ENCODE data around the gene COL5A2.

Gene COL5A2

DNA sequence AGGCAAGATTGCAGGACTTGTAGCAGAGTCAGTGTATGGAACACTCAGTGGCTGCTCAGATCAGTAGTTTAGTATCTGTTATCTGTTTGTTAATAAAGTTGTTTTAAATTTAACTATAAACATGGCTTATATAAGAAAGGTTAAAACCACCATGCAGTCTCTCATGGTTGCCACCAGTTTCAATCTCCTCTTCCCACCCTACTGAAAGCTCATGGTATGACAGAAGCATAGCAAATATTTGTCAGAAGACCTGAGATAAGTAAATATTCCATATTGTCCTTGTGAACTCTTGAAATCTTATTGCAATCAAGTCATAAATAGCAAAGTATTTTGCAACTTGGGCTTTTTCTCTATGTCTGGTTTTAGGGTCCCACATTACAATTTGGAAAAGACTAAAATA, 2.1 kb upstream of the COL5A2 start:
- Histone ChIP-seq H4K20me1 (ENCODE audit: insufficient read depth, low read length) (no peaks in the 10 kb centered on the region), H3K9me3 (ENCODE audit: insufficient read depth, low read length) (no peaks in the 10 kb centered on the region), H3K36me3 (replicated peaks; ENCODE audit: low read depth, low read length) (no peaks in the 10 kb centered on the region), H3K9ac (ENCODE audit: low read length) (no peak overlapping the region), H3K4me2 (ENCODE audit: low read length) (no peak overlapping the region), H2AFZ (ENCODE audit: low read depth, low read length) (no peak overlapping the region), H3K27me3 (ENCODE audit: low read depth, low read length) (peaks cover 2% of the 10 kb centered on the region; the same call in 1 of the 2 replicates), H3K79me2 (ENCODE audit: low read length) (no peaks in the 10 kb centered on the region), H3K4me3 (ENCODE audit: low read length) (no peak overlapping the region), H3K27ac (ENCODE audit: low read length) (no peak overlapping the region), H3K4me1 (ENCODE audit: low read length) (no peaks in the 10 kb centered on the region)
- TF ChIP-seq, protein P1, sequence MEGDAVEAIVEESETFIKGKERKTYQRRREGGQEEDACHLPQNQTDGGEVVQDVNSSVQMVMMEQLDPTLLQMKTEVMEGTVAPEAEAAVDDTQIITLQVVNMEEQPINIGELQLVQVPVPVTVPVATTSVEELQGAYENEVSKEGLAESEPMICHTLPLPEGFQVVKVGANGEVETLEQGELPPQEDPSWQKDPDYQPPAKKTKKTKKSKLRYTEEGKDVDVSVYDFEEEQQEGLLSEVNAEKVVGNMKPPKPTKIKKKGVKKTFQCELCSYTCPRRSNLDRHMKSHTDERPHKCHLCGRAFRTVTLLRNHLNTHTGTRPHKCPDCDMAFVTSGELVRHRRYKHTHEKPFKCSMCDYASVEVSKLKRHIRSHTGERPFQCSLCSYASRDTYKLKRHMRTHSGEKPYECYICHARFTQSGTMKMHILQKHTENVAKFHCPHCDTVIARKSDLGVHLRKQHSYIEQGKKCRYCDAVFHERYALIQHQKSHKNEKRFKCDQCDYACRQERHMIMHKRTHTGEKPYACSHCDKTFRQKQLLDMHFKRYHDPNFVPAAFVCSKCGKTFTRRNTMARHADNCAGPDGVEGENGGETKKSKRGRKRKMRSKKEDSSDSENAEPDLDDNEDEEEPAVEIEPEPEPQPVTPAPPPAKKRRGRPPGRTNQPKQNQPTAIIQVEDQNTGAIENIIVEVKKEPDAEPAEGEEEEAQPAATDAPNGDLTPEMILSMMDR (IDR thresholded peaks at IDR 0.05; ENCODE audit: low read depth, low read length) = no peak
- no peak for TF ChIP-seq EZH2phosphoT487 (IDR thresholded peaks at IDR 0.05; ENCODE audit: low read depth)

DNA sequence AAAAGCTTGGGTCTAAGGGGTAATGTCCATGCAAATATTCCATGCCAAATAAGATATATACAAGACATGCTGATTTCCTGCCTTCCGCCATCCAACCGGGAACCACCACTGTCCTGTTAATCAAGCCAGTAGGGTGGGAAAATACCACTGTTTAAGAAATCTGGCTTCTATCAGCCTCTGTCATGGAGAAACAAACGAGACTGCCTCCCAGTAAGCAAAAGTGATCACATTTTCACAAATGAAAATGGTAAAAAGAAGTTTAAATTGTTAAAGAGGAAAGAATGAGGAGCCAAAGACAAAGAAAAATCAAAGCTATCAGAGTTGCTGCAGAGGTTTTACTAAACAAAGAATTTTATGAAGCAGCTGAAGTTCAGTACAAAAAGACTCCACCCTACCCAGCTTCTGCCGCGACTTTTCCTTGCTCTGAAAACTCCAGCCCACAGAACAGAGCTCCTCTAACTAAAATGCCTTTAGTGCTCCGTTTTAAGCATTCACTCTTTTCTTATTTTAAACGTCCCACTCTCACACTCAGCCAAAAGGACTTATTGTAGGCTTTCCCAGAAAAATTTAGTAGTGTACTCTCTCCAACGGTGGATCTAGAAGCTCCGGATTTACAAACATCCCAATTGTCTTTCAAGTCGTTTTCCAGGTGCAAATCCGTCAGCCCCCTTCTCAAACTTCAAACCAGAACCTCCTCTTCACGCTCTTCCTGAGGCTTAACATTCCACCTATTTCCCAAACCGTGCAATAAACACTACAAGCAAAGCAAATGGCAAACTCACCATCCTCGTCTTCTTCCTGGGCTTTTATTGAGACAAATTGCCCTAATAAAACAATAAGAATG, 613 bp downstream of the COL5A2 start:
- peak overlapping the region; percentile 72; the same call in 1 of the 2 replicates for H2AFZ ChIP-seq (ENCODE audit: low read depth, low read length)
- H3K9ac ChIP-seq (ENCODE audit: low read length) = no peak overlapping the region
- TF ChIP-seq, protein P1 (IDR thresholded peaks at IDR 0.05; ENCODE audit: low read depth, low read length) = no peak
- no peak for TF ChIP-seq EZH2phosphoT487 (IDR thresholded peaks at IDR 0.05; ENCODE audit: low read depth)

DNA sequence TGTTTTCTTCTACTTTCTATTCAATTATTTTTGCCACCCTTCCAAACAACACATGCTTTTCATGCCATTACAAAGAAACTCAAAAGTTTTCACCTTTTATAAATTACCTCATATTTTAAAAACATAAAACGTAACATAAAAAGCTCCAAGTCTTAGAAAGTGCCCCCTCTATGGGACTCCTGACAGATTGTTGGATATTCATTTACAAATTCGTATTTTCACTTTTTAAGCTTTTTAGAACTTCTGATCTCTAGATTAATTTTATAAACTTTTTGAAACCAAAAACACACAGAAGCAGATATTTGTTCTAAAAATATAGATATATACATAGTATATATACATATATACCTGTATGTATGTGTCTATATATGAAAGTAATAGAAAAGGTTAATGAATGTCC, 1.5 kb downstream of the COL5A2 start:
- no peak overlapping the region for H3K4me3 ChIP-seq (ENCODE audit: low read length)
- H3K27me3 ChIP-seq (ENCODE audit: low read depth, low read length) = peaks cover 2% of the 10 kb centered on the region; the same call in 1 of the 2 replicates
- no peak for TF ChIP-seq EZH2phosphoT487 (IDR thresholded peaks at IDR 0.05; ENCODE audit: low read depth)
- TF ChIP-seq, protein P1 (IDR thresholded peaks at IDR 0.05; ENCODE audit: low read depth, low read length) = no peak
- no peaks in the 10 kb centered on the region for H3K4me1 ChIP-seq (ENCODE audit: low read length)
- H4K20me1 ChIP-seq (ENCODE audit: insufficient read depth, low read length) = no peaks in the 10 kb centered on the region
- H3K4me2 ChIP-seq (ENCODE audit: low read length) = no peak overlapping the region
- no peaks in the 10 kb centered on the region for H3K79me2 ChIP-seq (ENCODE audit: low read length)
- no peaks in the 10 kb centered on the region for H3K9me3 ChIP-seq (ENCODE audit: insufficient read depth, low read length)
- no peak overlapping the region for H3K27ac ChIP-seq (ENCODE audit: low read length)
- no peaks in the 10 kb centered on the region for H3K36me3 ChIP-seq (replicated peaks; ENCODE audit: low read depth, low read length)
- H2AFZ ChIP-seq (ENCODE audit: low read depth, low read length) = no peak overlapping the region
- H3K9ac ChIP-seq (ENCODE audit: low read length) = no peak overlapping the region

More for the DNA sequence above, 613 bp downstream of the COL5A2 start:
- Histone ChIP-seq H3K36me3 (replicated peaks; ENCODE audit: low read depth, low read length) (no peaks in the 10 kb centered on the region), H3K4me3 (ENCODE audit: low read length) (peak overlapping the region; percentile 42), H3K27me3 (ENCODE audit: low read depth, low read length) (peaks cover 2% of the 10 kb centered on the region; the same call in 1 of the 2 replicates), H3K79me2 (ENCODE audit: low read length) (no peaks in the 10 kb centered on the region), H3K9me3 (ENCODE audit: insufficient read depth, low read length) (no peaks in the 10 kb centered on the region), H3K27ac (ENCODE audit: low read length) (no peak overlapping the region), H3K4me2 (ENCODE audit: low read length) (peak overlapping the region; percentile 49), H4K20me1 (ENCODE audit: insufficient read depth, low read length) (no peaks in the 10 kb centered on the region), H3K4me1 (ENCODE audit: low read length) (no peaks in the 10 kb centered on the region)

DNA sequence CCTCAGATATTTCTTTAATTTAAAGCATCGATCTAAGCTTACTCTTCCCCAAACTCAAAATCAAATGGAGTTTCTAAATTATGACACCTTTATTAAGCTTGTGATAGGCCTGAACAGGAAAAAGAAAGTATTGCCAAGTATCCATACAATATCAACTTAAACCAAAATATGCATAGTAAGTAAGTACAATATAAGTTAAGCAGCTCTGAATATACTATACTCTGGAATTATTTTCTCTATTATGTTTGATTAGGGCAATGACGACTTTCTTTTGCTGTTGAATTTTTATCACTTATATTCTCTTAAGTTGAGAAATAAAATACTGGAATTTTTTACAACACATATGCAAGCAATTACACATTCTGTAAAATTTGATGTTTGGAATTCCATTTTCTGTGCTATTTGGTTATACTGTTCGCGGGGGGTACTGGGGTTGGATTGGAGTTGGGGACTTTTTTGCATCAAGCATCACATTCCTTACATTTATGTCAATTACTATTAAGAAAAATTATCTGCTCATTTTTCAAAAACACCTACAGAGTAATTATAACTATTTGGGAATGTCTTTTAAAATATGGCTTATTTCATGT, 2.2 kb downstream of the COL5A2 start:
- TF ChIP-seq, protein P1 (IDR thresholded peaks at IDR 0.05; ENCODE audit: low read depth, low read length) = no peak
- TF ChIP-seq EZH2phosphoT487 (IDR thresholded peaks at IDR 0.05; ENCODE audit: low read depth) = no peak
- no peaks in the 10 kb centered on the region for H3K79me2 ChIP-seq (ENCODE audit: low read length)

More for the DNA sequence above, 2.2 kb downstream of the COL5A2 start:
- Histone ChIP-seq H3K9me3 (ENCODE audit: insufficient read depth, low read length) (no peaks in the 10 kb centered on the region), H3K9ac (ENCODE audit: low read length) (no peak overlapping the region), H3K27ac (ENCODE audit: low read length) (no peak overlapping the region), H3K4me3 (ENCODE audit: low read length) (no peak overlapping the region), H3K4me2 (ENCODE audit: low read length) (no peak overlapping the region), H3K36me3 (replicated peaks; ENCODE audit: low read depth, low read length) (no peaks in the 10 kb centered on the region), H2AFZ (ENCODE audit: low read depth, low read length) (no peak overlapping the region), H3K27me3 (ENCODE audit: low read depth, low read length) (peaks cover 2% of the 10 kb centered on the region; the same call in 1 of the 2 replicates), H4K20me1 (ENCODE audit: insufficient read depth, low read length) (no peaks in the 10 kb centered on the region), H3K4me1 (ENCODE audit: low read length) (no peaks in the 10 kb centered on the region)
